Measurements from ENCODE around the gene ZBTB5. TPM values are rescaled to one million over a fixed set of nuclear protein-coding genes. Genes with fewer than 3 reads are reported as not detected.
"Not testable (repeated sequence)": the region's sequence is repeated elsewhere in the genome, so short reads cannot be mapped to it uniquely, and the experiment has no call there.

Gene ZBTB5
- total RNA-seq, 4 donors from 2014 or later: 16.1 to 23.4 (median 20.9) TPM

GRCh38 chr9:37426846-37427245 is 38.4 kb downstream of the ZBTB5 start:
- no peak for DNase-seq (ENCODE audit: low spot score in 2 of 2)
- H3K4me3 ChIP-seq (ENCODE audit: low read depth, poor library complexity, severe bottlenecking): no peak overlapping the region
- no peak for TF ChIP-seq CTCF (IDR thresholded peaks at IDR 0.05)
- TF ChIP-seq POLR2A (IDR thresholded peaks at IDR 0.05): no peak
- 89 to 90% methylated on average over 6 of the region's 6 CpGs for WGBS, 2 donors
- intact Hi-C loops (cut with DNase I; ENCODE audit: low total_unique reads): loop anchor here (5.0 kb wide), 1 partner anchor 35 kb away; no protein-coding TSS in a partner anchor

- intact Hi-C loops (cut with DNase I; ENCODE audit: low total_unique reads): loop anchor here (5.0 kb wide), 1 partner anchor 36 kb away; no protein-coding TSS in a partner anchor
These were observed 38.8 kb downstream of the ZBTB5 start for GRCh38 chr9:37426431-37426830.

GRCh38 chr9:37425298-37425752 is 39.9 kb downstream of the ZBTB5 start:
- intact Hi-C loops (cut with DNase I; ENCODE audit: low total_unique reads): loop anchor here (5.0 kb wide), 1 partner anchor 37 kb away; no protein-coding TSS in a partner anchor
- TF ChIP-seq CTCF (IDR thresholded peaks at IDR 0.05): no peak
- no peak for TF ChIP-seq POLR2A (IDR thresholded peaks at IDR 0.05)
- no peak overlapping the region for H3K4me3 ChIP-seq (ENCODE audit: low read depth, poor library complexity, severe bottlenecking)
- DNase-seq (ENCODE audit: low spot score in 2 of 2): no peak
- WGBS, 2 donors: 65 to 73% methylated on average over 11 of the region's 11 CpGs

More at GRCh38 chr9:37426431-37426830, 38.8 kb downstream of the ZBTB5 start:
- H3K4me3 ChIP-seq (ENCODE audit: low read depth, poor library complexity, severe bottlenecking); DNase-seq (ENCODE audit: low spot score in 2 of 2): not testable (repeated sequence)
- 92 to 96% methylated on average over 15 of the region's 15 CpGs for WGBS, 2 donors

- DNase-seq (ENCODE audit: low spot score in 2 of 2): no peak
- intact Hi-C loops (cut with DNase I; ENCODE audit: low total_unique reads): loop anchor here (5.0 kb wide), 1 partner anchor 38 kb away; no protein-coding TSS in a partner anchor
- no peak overlapping the region for H3K4me3 ChIP-seq (ENCODE audit: low read depth, poor library complexity, severe bottlenecking)
- 41 to 61% methylated on average over 14 to 18 of the region's 18 CpGs for WGBS, 2 donors
- TF ChIP-seq CTCF (IDR thresholded peaks at IDR 0.05) (no peak), POLR2A (IDR thresholded peaks at IDR 0.05) (no peak)
These were observed 40.5 kb downstream of the ZBTB5 start for GRCh38 chr9:37424686-37425297.

- intact Hi-C loops (cut with DNase I; ENCODE audit: low total_unique reads): no loop called here
- 66 to 67% methylated on average over 6 to 8 of the region's 8 CpGs for WGBS, 2 donors
- TF ChIP-seq POLR2A (IDR thresholded peaks at IDR 0.05) (no peak), CTCF (IDR thresholded peaks at IDR 0.05) (no peak)
- no peak overlapping the region for H3K4me3 ChIP-seq (ENCODE audit: low read depth, poor library complexity, severe bottlenecking)
- DNase-seq (ENCODE audit: low spot score in 2 of 2): no peak
These were observed 41.0 kb downstream of the ZBTB5 start for GRCh38 chr9:37424204-37424685.

- WGBS, 2 donors: 41 to 54% methylated on average over 2 of the region's 2 CpGs
- TF ChIP-seq CTCF (IDR thresholded peaks at IDR 0.05) (no peak), POLR2A (IDR thresholded peaks at IDR 0.05) (no peak)
- intact Hi-C loops (cut with DNase I; ENCODE audit: low total_unique reads): no loop called here
- DNase-seq (ENCODE audit: low spot score in 2 of 2): no peak
- H3K4me3 ChIP-seq (ENCODE audit: low read depth, poor library complexity, severe bottlenecking): no peak overlapping the region
These were observed 41.7 kb downstream of the ZBTB5 start for GRCh38 chr9:37423508-37423907.

Data from lower leg skin (tissue), 4 donors.